Measurements from ENCODE around the gene PCDHB12.
"Not testable (repeated sequence)": the region's sequence is repeated elsewhere in the genome, so short reads cannot be mapped to it uniquely, and the experiment has no call there.

Gene PCDHB12

DNA sequence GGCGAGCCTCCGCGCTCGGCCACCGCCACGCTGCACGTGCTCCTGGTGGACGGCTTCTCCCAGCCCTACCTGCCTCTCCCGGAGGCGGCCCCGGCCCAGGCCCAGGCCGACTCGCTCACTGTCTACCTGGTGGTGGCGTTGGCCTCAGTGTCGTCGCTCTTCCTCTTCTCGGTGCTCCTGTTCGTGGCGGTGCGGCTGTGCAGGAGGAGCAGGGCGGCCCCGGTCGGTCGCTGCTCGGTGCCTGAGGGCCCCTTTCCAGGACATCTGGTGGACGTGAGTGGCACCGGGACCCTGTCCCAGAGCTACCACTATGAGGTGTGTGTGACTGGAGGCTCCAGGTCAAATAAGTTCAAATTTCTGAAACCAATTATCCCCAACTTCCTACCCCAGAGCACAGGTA is 2.3 kb downstream of the PCDHB12 start:
- DNase-seq = not testable (repeated sequence)

DNA sequence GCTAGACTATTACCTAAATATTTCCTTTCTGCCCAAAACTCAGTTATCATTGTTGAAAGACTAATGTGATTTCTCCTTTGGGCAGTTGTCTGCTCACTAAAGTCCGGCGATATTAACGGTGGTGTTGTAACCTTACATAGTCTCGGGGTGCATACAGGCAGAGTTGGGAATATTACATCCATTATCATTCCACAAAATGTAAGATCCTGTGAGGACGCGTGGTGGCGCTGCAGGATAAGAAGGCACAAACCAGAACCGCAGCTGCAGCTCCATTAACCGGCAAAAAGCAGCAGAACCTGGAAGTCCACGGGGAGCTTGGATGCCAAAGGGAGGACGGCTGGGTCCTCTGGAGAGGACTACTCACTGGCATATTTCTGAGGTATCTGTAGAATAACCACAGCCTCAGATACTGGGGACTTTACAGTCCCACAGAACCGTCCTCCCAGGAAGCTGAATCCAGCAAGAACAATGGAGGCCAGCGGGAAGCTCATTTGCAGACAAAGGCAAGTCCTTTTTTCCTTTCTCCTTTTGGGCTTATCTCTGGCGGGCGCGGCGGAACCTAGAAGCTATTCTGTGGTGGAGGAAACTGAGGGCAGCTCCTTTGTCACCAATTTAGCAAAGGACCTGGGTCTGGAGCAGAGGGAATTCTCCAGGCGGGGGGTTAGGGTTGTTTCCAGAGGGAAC is 5.3 kb downstream of the PCDHB12 start, which contains the start of gene PCDHB13:
Gene PCDHB13, plus strand, starts transcription at position 264 of the 684 bp plus-strand sequence. Its CDS starts 205 bp downstream, at position 469.
- not testable (repeated sequence) for DNase-seq

- DNase-seq = not testable (repeated sequence)
Measured at GRCh38 chr5:141214583-141214982, 6.1 kb downstream of the PCDHB12 start.

DNA sequence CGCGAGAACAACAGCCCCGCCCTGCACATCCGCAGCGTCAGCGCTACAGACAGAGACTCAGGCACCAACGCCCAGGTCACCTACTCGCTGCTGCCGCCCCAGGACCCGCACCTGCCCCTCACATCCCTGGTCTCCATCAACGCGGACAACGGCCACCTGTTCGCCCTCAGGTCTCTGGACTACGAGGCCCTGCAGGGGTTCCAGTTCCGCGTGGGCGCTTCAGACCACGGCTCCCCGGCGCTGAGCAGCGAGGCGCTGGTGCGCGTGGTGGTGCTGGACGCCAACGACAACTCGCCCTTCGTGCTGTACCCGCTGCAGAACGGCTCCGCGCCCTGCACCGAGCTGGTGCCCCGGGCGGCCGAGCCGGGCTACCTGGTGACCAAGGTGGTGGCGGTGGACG is 7.0 kb downstream of the PCDHB12 start:
- DNase-seq = not testable (repeated sequence)

GRCh38 chr5:141216035-141216434 is 7.5 kb downstream of the PCDHB12 start:
- not testable (repeated sequence) for DNase-seq

DNA sequence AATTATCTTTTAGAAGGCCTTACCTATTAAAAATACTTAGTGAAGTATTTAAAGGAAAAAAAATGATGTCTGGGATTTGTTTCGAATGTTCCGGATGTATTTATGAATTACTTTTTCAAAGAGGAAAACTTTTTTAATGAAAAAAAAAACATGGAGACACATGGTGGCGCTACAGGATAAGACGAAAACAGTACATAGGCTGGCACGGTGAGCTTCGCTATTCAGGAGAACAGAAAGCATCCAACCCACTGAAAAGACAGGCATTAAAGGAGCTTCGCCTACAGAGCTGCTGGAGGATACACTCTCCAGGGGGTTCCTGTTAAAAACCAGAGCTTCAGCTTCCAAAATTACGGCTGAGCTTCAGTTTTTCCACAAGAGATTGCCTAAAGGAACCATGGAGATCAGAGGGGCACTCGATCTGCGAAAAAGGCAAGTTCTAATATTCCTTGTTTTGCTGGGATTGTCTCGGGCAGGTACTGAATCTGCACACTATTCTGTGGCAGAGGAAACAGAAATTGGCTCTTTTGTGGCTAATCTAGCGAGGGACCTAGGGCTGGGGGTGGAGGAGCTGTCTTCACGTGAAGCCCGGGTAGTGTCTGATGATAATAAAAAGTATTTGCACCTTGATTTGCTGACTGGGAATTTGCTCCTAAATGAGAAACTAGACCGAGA is 14.7 kb downstream of the PCDHB12 start, which contains the start of gene PCDHB14:
Gene PCDHB14, plus strand, starts transcription at position 232 of the 672 bp plus-strand sequence. Its CDS starts 163 bp downstream, at position 395.
- no peak for DNase-seq

- DNase-seq = not testable (repeated sequence)
Measured at GRCh38 chr5:141224844-141225243, 16.3 kb downstream of the PCDHB12 start.

DNA sequence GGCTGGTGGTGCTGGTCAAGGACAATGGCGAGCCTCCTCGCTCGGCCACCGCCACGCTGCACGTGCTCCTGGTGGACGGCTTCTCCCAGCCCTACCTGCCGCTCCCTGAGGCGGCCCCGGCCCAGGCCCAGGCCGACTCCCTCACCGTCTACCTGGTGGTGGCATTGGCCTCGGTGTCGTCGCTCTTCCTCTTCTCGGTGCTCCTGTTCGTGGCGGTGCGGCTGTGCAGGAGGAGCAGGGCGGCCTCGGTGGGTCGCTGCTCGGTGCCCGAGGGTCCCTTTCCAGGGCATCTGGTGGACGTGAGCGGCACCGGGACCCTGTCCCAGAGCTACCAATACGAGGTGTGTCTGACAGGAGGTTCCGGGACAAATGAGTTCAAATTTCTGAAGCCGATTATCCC is 16.9 kb downstream of the PCDHB12 start:
- DNase-seq = not testable (repeated sequence)

DNA sequence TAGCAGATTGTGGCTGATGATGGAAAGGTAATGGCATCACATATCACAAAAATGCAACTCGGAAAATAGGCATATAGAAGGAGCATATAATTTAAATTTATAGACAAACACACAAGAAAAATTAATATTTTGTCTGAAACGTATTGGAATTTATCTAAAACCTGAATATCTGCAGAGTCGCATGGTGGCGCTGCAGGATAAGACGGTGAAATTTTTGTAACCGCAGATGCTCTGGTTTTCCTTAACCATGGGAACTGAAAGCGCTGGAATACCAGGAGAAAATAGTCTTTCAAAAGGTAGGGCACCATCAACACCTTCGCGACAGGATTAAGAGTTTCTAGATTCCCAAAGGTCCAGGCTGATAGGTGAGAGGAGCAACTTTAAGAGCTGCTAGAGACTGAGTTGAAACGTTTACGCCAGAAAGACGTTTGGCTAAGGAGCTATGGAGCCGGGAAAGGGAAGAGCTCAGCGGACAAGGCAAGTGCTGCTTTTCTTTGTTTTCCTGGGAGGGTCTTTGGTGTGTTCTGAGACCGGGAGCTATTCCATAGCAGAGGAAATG is 25.7 kb downstream of the PCDHB12 start:
- DNase-seq = no peak

GRCh38 chr5:141235922-141236321 is 27.4 kb downstream of the PCDHB12 start:
- not testable (repeated sequence) for DNase-seq

- no peak for DNase-seq
Measured at GRCh38 chr5:141236516-141237313, 28.2 kb downstream of the PCDHB12 start.

GRCh38 chr5:141241496-141241895 is 33.0 kb downstream of the PCDHB12 start:
- no peak for DNase-seq

DNA sequence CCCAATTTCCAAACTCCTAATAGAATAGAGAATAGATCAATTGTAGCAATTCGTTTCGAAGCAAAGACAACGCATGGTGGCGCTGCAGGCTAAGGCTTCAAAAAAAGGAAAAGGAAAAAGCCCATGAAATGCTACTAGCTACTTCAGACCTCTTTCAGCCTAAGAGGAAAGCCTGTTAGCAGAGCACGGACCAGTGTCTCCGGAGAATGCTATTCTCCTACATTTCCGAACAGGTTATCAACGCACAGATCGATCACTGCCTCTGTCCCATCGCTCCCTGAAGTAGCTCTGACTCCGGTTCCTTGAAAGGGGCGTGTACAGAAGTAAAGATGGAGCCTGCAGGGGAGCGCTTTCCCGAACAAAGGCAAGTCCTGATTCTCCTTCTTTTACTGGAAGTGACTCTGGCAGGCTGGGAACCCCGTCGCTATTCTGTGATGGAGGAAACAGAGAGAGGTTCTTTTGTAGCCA is 36.8 kb downstream of the PCDHB12 start, which contains the start of gene PCDHB15:
Gene PCDHB15, plus strand, starts transcription at position 146 of the 468 bp plus-strand sequence. Its CDS starts 184 bp downstream, at position 330.
- DNase-seq = no peak

GRCh38 chr5:141246971-141247370 is 38.5 kb downstream of the PCDHB12 start:
- not testable (repeated sequence) for DNase-seq

GRCh38 chr5:141247434-141247833 is 38.9 kb downstream of the PCDHB12 start:
- DNase-seq = not testable (repeated sequence)

GRCh38 chr5:141250576-141250975 is 42.1 kb downstream of the PCDHB12 start:
- no peak for DNase-seq

GRCh38 chr5:141258464-141258863 is 49.9 kb downstream of the PCDHB12 start:
- no peak for DNase-seq

DNA sequence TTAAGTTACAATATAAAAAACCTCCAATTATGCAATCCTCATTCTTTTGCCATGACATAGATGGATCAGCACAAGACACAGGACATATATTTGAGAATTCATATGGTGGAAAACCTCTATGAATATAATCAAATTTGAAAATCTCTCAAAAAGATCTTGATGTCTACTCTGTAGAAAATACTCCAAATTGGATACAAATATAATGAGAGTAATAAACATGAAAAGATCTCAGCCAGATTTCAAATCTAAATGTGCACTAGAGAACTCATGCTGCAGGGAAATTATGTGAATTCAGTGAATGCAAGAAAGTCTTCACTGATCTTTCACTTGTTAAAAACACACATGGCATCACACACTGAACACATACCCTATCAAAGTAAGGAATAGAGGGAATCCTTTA is 50.4 kb downstream of the PCDHB12 start:
- no peak for DNase-seq

- no peak for DNase-seq
Measured at GRCh38 chr5:141260458-141261237, 52.1 kb downstream of the PCDHB12 start.

DNA sequence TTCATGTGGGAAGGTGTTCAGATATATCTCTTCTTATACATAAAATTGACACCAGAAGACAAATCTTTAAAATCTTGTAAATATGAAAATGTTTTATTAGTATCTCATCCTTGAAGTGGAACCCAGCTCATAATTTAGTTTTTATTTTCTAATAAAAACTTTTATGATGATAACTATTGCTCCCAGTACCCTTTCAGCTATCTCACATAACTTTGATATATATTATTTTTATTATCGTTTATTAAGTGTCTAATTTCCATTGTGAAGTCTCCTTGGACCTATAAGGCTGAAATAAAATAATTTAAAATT is 52.7 kb downstream of the PCDHB12 start:
- no peak for DNase-seq
